ENCODE data around the gene MIB2. TPM values are rescaled to one million over a fixed set of nuclear protein-coding genes. Genes with fewer than 3 reads are reported as not detected.
"Not testable (repeated sequence)": the region's sequence is repeated elsewhere in the genome, so short reads cannot be mapped to it uniquely, and the experiment has no call there.

MIB2 gene
- total RNA-seq, 1 donor from 2014 or later = 66.8 TPM

- TF ChIP-seq CTCF (IDR thresholded peaks at IDR 0.05) = no peak
- no peak for TF ChIP-seq POLR2AphosphoS5 (IDR thresholded peaks at IDR 0.05; ENCODE audit: insufficient read depth in 1 of 2, low read depth in 1 of 2)
- H3K36me3 ChIP-seq = peaks cover 0 to 74% of the 10 kb centered on the region in 2 donors
These were observed 55.6 kb downstream of the MIB2 start for GRCh38 chr1:1670866-1671265.

GRCh38 chr1:1671365-1672119, 56.2 kb downstream of the MIB2 start:
- intact Hi-C loops (cut with DNase I) = no loop called here
- Histone ChIP-seq H3K27me3 (no peaks in the 10 kb centered on the region), H3K27ac (no peak overlapping the region), H3K4me3 (no peak overlapping the region), H3K36me3 (peaks cover 0 to 68% of the 10 kb centered on the region in 2 donors), H3K9me3 (no peaks in the 10 kb centered on the region), H3K4me1 (no peaks in the 10 kb centered on the region)
- no peak for TF ChIP-seq POLR2A (IDR thresholded peaks at IDR 0.05)
- TF ChIP-seq POLR2AphosphoS5 (IDR thresholded peaks at IDR 0.05; ENCODE audit: insufficient read depth in 1 of 2, low read depth in 1 of 2) = no peak
- TF ChIP-seq CTCF (IDR thresholded peaks at IDR 0.05) = no peak
- DNase-seq (ENCODE audit: extremely low spot score in 2 of 2) = no peak

More at GRCh38 chr1:1670866-1671265, 55.6 kb downstream of the MIB2 start:
- intact Hi-C loops (cut with DNase I) = no loop called here
- no peaks in the 10 kb centered on the region for H3K9me3 ChIP-seq
- H3K4me1 ChIP-seq = no peaks in the 10 kb centered on the region
- no peak overlapping the region for H3K4me3 ChIP-seq
- no peaks in the 10 kb centered on the region for H3K27me3 ChIP-seq
- DNase-seq (ENCODE audit: extremely low spot score in 2 of 2) = no peak
- no peak overlapping the region for H3K27ac ChIP-seq

GRCh38 chr1:1672181-1672965, 57.1 kb downstream of the MIB2 start:
- Histone ChIP-seq H3K27me3 (no peaks in the 10 kb centered on the region), H3K4me3 (no peak overlapping the region), H3K27ac (no peak overlapping the region), H3K36me3 (peaks cover 0 to 62% of the 10 kb centered on the region in 2 donors), H3K9me3 (no peaks in the 10 kb centered on the region), H3K4me1 (no peaks in the 10 kb centered on the region)
- intact Hi-C loops (cut with DNase I) = no loop called here
- DNase-seq (ENCODE audit: extremely low spot score in 2 of 2) = no peak
- TF ChIP-seq POLR2AphosphoS5 (IDR thresholded peaks at IDR 0.05; ENCODE audit: insufficient read depth in 1 of 2, low read depth in 1 of 2) = no peak
- TF ChIP-seq POLR2A (IDR thresholded peaks at IDR 0.05) = no peak
- TF ChIP-seq CTCF (IDR thresholded peaks at IDR 0.05) = no peak

GRCh38 chr1:1674806-1675205, 59.5 kb downstream of the MIB2 start:
- DNase-seq (ENCODE audit: extremely low spot score in 2 of 2); H3K27me3 ChIP-seq; intact Hi-C loops (cut with DNase I); H3K4me3 ChIP-seq; H3K27ac ChIP-seq; H3K9me3 ChIP-seq: not testable (repeated sequence)
- Histone ChIP-seq H3K4me1 (peaks cover 16% of the 10 kb centered on the region), H3K36me3 (peaks cover 0 to 40% of the 10 kb centered on the region in 2 donors)

- peaks cover 0 to 36% of the 10 kb centered on the region in 2 donors for H3K36me3 ChIP-seq
- intact Hi-C loops (cut with DNase I); H3K4me3 ChIP-seq: not testable (repeated sequence)
These were observed 59.9 kb downstream of the MIB2 start for GRCh38 chr1:1675218-1675617.

GRCh38 chr1:1676087-1676486, 60.8 kb downstream of the MIB2 start:
- H3K4me3 ChIP-seq; DNase-seq (ENCODE audit: extremely low spot score in 2 of 2); intact Hi-C loops (cut with DNase I); H3K27me3 ChIP-seq; H3K27ac ChIP-seq; H3K9me3 ChIP-seq: not testable (repeated sequence)
- Histone ChIP-seq H3K36me3 (peaks cover 0 to 28% of the 10 kb centered on the region in 2 donors), H3K4me1 (peaks cover 16% of the 10 kb centered on the region)

More at GRCh38 chr1:1675218-1675617, 59.9 kb downstream of the MIB2 start:
- DNase-seq (ENCODE audit: extremely low spot score in 2 of 2); H3K27me3 ChIP-seq; H3K9me3 ChIP-seq; H3K27ac ChIP-seq: not testable (repeated sequence)
- peaks cover 16% of the 10 kb centered on the region for H3K4me1 ChIP-seq

Measured in vagina (tissue), 2 donors.